ENCODE results near the gene SLC22A15. TPM values are rescaled to one million over a fixed set of nuclear protein-coding genes. Genes with fewer than 3 reads are reported as not detected.

The SLC22A15 gene
- total and polyA plus RNA-seq, 2 experiments from 2014 or later = 6.3 to 15.0 TPM

DNA sequence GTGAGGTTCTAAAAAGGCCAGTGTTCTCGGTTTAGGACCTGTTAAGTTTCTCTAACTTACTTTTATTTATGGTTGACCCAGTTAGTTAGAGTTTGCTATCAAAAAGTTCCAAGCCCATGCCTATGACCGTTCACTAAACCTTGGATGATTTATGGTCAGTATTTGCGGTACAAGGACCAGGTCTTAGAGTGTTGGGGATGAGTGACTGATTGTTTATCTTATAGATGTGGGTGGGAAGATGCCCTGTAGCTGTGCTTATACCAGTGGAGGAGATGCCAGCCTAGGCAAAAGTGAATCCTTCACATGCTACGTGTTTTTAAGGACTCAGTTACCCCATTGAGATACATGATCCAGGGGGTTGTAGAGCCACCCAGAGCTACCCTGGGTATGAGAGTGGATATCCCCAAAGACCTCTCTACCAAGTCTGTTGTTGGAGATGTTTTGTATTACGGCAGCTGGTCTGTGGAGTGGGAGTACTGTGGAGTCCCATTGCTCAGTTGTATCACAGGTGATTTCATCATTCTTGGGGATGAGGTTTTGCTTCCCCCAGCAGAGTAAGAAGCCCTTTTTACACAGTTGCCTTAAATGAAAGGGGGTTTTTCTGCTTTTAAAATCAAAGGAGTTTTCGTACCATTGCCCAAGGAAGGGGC, 2.1 kb downstream of the SLC22A15 start:
- Histone ChIP-seq H3K9me3 (ENCODE audit: low read depth) (no peaks in the 10 kb centered on the region), H3K79me2 (ENCODE audit: insufficient read depth) (peaks cover 59% of the 10 kb centered on the region), H3K36me3 (ENCODE audit: low read depth) (no peaks in the 10 kb centered on the region), H2AFZ (peak overlapping the region; percentile 47), H3K27me3 (replicated peaks; ENCODE audit: insufficient read depth) (no peaks in the 10 kb centered on the region), H3K9me2 (ENCODE audit: insufficient read depth) (no peaks in the 10 kb centered on the region), H3K4me1 (ENCODE audit: insufficient read depth) (peaks cover 22% of the 10 kb centered on the region), H3K27ac (peak overlapping the region; percentile 86), H3K4me3 (peak overlapping the region; percentile 88), H3K4me2 (ENCODE audit: unreplicated experiment) (peak overlapping the region; percentile 84), H3F3A (ENCODE audit: insufficient read depth) (peaks cover 27% of the 10 kb centered on the region), H4K20me1 (ENCODE audit: insufficient read depth) (peaks cover 6% of the 10 kb centered on the region; the same call in 1 of the 2 replicates), H3K9ac (peak overlapping the region; percentile 94)
- in situ Hi-C loops (cut with MboI) = loop anchor here (25.0 kb wide), 1 partner anchor 366 kb away; no protein-coding TSS in a partner anchor
- TF ChIP-seq EZH2 (IDR thresholded peaks at IDR 0.05; ENCODE audit: insufficient read depth, poor library complexity, severe bottlenecking) = no peak
- TF ChIP-seq EZH2phosphoT487 (IDR thresholded peaks at IDR 0.05; ENCODE audit: insufficient read depth, low read depth) = no peak
- 95 to 96% methylated on average over 6 of the region's 6 CpGs for WGBS, 2 experiments (ENCODE audit: low coverage in 1 of 2, low lambda C conversion rate in 2 of 2, missing lambda C conversion rate in 2 of 2)
- peak; percentile 5 for DNase-seq

- Histone ChIP-seq H3K9ac (no peak overlapping the region), H3K4me1 (ENCODE audit: insufficient read depth) (peaks cover 22% of the 10 kb centered on the region), H3K36me3 (ENCODE audit: low read depth) (no peaks in the 10 kb centered on the region; the same call in 1 of the 2 replicates), H3K9me2 (ENCODE audit: insufficient read depth) (no peaks in the 10 kb centered on the region), H3K27ac (no peak overlapping the region), H3K9me3 (ENCODE audit: low read depth) (no peaks in the 10 kb centered on the region), H3K27me3 (replicated peaks; ENCODE audit: insufficient read depth) (no peaks in the 10 kb centered on the region), H4K20me1 (ENCODE audit: insufficient read depth) (peaks cover 6% of the 10 kb centered on the region; the same call in 1 of the 2 replicates), H3K4me2 (ENCODE audit: unreplicated experiment) (peak overlapping the region; percentile 84), H3K4me3 (no peak overlapping the region), H2AFZ (no peak overlapping the region), H3K79me2 (ENCODE audit: insufficient read depth) (peaks cover 76% of the 10 kb centered on the region), H3F3A (ENCODE audit: insufficient read depth) (peaks cover 27% of the 10 kb centered on the region)
- WGBS, 2 experiments (ENCODE audit: low coverage in 1 of 2, low lambda C conversion rate in 2 of 2, missing lambda C conversion rate in 2 of 2) = 92 to 100% methylated on average over 2 of the region's 2 CpGs
- in situ Hi-C loops (cut with MboI) = loop anchor here (10.0 to 25.0 kb wide), 2 partner anchors 175 to 368 kb away; no protein-coding TSS in a partner anchor
- no peak for DNase-seq
- no peak for TF ChIP-seq EZH2phosphoT487 (IDR thresholded peaks at IDR 0.05; ENCODE audit: insufficient read depth, low read depth)
- no peak for TF ChIP-seq EZH2 (IDR thresholded peaks at IDR 0.05; ENCODE audit: insufficient read depth, poor library complexity, severe bottlenecking)
Measured at GRCh38 chr1:115980156-115980555, 3.8 kb downstream of the SLC22A15 start.

DNA sequence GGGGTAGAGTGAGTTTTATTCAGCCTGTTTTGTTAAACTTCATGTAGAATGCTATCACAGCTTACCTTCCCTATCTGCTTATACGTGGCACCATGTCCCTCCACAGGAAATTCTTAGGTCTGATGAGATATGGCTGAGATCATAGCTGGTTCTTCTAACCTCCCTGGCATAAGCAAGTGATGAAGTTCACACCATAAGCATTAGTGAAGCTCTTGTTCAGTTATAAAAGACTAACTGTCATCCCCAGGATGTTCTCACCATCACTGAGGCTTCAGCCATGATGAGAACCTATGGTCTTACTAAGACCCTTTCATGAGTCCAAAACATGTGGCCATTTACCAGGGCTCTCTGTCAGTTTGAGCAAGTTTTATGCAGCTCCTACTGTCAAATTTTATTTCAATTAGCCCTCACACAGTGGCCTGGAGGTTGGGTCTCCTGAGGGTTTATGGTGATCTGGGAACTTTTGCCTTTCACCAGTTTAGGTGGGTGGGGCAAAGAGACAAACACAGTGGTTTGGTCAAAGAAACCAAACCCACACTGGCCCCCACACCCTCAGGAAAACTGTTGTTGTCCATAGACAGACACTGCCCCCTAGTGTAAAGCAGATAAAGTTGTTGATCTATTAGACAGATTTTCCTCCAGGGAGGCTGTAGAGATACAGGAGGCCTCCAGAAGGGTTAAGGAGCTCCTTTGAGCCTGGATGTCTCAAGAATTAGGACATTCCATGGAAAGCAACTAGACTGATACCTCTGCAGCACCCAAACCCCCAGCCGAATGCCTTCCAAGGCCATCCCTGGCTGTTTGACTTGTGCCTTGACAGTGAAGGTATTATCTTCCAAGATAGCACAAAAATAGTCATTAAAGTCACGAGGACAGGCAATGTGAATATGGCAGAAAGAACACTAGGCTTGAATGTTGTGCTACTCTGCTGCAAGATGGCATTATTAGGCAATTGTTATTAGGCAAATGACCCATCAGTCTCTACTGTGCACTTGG, 5.0 kb downstream of the SLC22A15 start:
- no peaks in the 10 kb centered on the region for H3K9me2 ChIP-seq (ENCODE audit: insufficient read depth)
- H3K4me2 ChIP-seq (ENCODE audit: unreplicated experiment) = peak overlapping the region; percentile 44
- no peaks in the 10 kb centered on the region for H3K27me3 ChIP-seq (replicated peaks; ENCODE audit: insufficient read depth)
- 0 out of 2 replicates have a peak overlapping the region, but pooled peaks have one; percentile 10 for H3K27ac ChIP-seq
- peaks cover 22% of the 10 kb centered on the region for H3K4me1 ChIP-seq (ENCODE audit: insufficient read depth)
- H3K4me3 ChIP-seq = no peak overlapping the region
- no peak overlapping the region; the same call in 1 of the 2 replicates for H3K9ac ChIP-seq
- WGBS, 2 experiments (ENCODE audit: low coverage in 1 of 2, low lambda C conversion rate in 2 of 2, missing lambda C conversion rate in 2 of 2) = 50 to 52% methylated on average over 3 of the region's 3 CpGs
- H3K79me2 ChIP-seq (ENCODE audit: insufficient read depth) = peaks cover 83% of the 10 kb centered on the region
- peaks cover 20% of the 10 kb centered on the region for H3F3A ChIP-seq (ENCODE audit: insufficient read depth)
- H3K9me3 ChIP-seq (ENCODE audit: low read depth) = no peaks in the 10 kb centered on the region
- H2AFZ ChIP-seq = no peak overlapping the region
- in situ Hi-C loops (cut with MboI) = loop anchor here (10.0 to 25.0 kb wide), 2 partner anchors 176 to 369 kb away; no protein-coding TSS in a partner anchor
- peaks cover 10% of the 10 kb centered on the region; the same call in 1 of the 2 replicates for H4K20me1 ChIP-seq (ENCODE audit: insufficient read depth)
- peak; percentile 80 for DNase-seq
- H3K36me3 ChIP-seq (ENCODE audit: low read depth) = no peaks in the 10 kb centered on the region; the same call in 1 of the 2 replicates
- TF ChIP-seq EZH2 (IDR thresholded peaks at IDR 0.05; ENCODE audit: insufficient read depth, poor library complexity, severe bottlenecking) (no peak), EZH2phosphoT487 (IDR thresholded peaks at IDR 0.05; ENCODE audit: insufficient read depth, low read depth) (no peak)

DNA sequence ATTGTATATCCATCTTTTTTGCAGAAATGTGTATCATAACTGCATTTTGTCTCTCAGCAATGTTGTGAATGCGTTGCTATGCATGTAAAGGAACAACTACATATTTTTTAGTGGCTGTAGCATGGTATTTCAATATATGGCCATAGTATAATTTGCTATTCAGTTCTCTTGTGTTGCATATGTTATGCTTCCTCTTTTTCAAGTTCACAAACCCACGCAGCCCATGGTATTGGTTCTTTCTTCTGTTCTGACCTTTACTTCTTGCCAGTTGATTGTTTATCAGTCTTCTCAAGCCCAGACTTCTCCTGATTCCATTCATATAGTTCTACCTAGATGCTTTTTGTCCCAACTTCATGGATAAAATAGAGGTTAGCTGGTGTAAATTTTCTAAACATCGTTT, 6.1 kb downstream of the SLC22A15 start:
- peaks cover 20% of the 10 kb centered on the region for H3F3A ChIP-seq (ENCODE audit: insufficient read depth)
- no peak for TF ChIP-seq EZH2 (IDR thresholded peaks at IDR 0.05; ENCODE audit: insufficient read depth, poor library complexity, severe bottlenecking)
- TF ChIP-seq EZH2phosphoT487 (IDR thresholded peaks at IDR 0.05; ENCODE audit: insufficient read depth, low read depth) = no peak
- H2AFZ ChIP-seq = no peak overlapping the region
- peaks cover 22% of the 10 kb centered on the region for H3K4me1 ChIP-seq (ENCODE audit: insufficient read depth)
- no peak overlapping the region for H3K9ac ChIP-seq
- DNase-seq = no peak
- no peak overlapping the region for H3K27ac ChIP-seq
- H3K4me2 ChIP-seq (ENCODE audit: unreplicated experiment) = no peak overlapping the region
- H3K9me2 ChIP-seq (ENCODE audit: insufficient read depth) = no peaks in the 10 kb centered on the region
- no peaks in the 10 kb centered on the region; the same call in 1 of the 2 replicates for H3K36me3 ChIP-seq (ENCODE audit: low read depth)
- no peaks in the 10 kb centered on the region for H3K9me3 ChIP-seq (ENCODE audit: low read depth)
- peaks cover 94% of the 10 kb centered on the region for H3K79me2 ChIP-seq (ENCODE audit: insufficient read depth)
- H4K20me1 ChIP-seq (ENCODE audit: insufficient read depth) = peaks cover 11% of the 10 kb centered on the region; the same call in 1 of the 2 replicates
- no peak overlapping the region for H3K4me3 ChIP-seq
- in situ Hi-C loops (cut with MboI) = loop anchor here (10.0 to 25.0 kb wide), 2 partner anchors 178 to 370 kb away; no protein-coding TSS in a partner anchor
- WGBS, 2 experiments (ENCODE audit: low coverage in 1 of 2, low lambda C conversion rate in 2 of 2, missing lambda C conversion rate in 2 of 2) = 90 to 92% methylated on average over 3 of the region's 3 CpGs
- H3K27me3 ChIP-seq (replicated peaks; ENCODE audit: insufficient read depth) = no peaks in the 10 kb centered on the region

All from GM23248 (cell line).